Measurements from ENCODE around the gene RARA. TPM values are rescaled to one million over a fixed set of nuclear protein-coding genes. Genes with fewer than 3 reads are reported as not detected.

RARA gene
- total RNA-seq, 2 donors from 2014 or later, result 22.7 to 27.6 TPM

DNA sequence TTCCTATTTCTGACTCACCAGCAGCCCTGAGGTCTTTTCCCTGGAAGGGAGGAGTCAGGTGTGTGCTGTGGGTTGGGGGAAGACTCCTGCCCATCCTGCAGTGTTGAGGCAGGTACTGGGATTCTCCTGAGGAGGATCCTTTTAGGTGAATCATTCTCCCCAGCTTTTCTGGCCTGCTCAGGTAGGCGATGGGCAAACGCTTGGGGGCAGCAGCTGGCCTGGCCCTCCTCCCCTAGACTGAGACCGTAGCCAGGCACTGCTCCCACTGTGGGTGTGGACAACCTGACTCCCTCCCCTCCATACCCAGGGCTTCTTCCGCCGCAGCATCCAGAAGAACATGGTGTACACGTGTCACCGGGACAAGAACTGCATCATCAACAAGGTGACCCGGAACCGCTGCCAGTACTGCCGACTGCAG, 40.5 kb downstream of the RARA start:
- H3K36me3 Mint-ChIP-seq (ENCODE audit: low read depth), result peaks cover 36% of the 10 kb centered on the region
- H3K9me3 Mint-ChIP-seq, result no peaks in the 10 kb centered on the region
- Histone ChIP-seq H3K36me3 (ENCODE audit: control insufficient read depth, insufficient read depth, low read length) (peaks cover 38% of the 10 kb centered on the region), H3K27me3 (ENCODE audit: control insufficient read depth, insufficient read depth, low read length, poor library complexity, severe bottlenecking) (no peaks in the 10 kb centered on the region), H3K9me3 (ENCODE audit: control insufficient read depth, low read length) (no peaks in the 10 kb centered on the region), H3K9ac (ENCODE audit: extremely low read depth, low read length, poor library complexity, severe bottlenecking) (no peak overlapping the region), H3K27ac (ENCODE audit: low read depth, low read length) (peak overlapping the region; percentile 97), H3K4me1 (ENCODE audit: control insufficient read depth, insufficient read depth, low read length) (peaks cover 13% of the 10 kb centered on the region), H3K4me3 (ENCODE audit: low read length) (no peak overlapping the region)
- peak; percentile 40 for DNase-seq
- H3K27ac Mint-ChIP-seq, result no peak overlapping the region
- WGBS, 2 experiments (ENCODE audit: insufficient coverage in 1 of 2, insufficient read length in 1 of 2), result 89 to 96% methylated on average over 7 to 10 of the region's 10 CpGs
- no peak overlapping the region for H3K4me3 Mint-ChIP-seq
- no peaks in the 10 kb centered on the region for H3K27me3 Mint-ChIP-seq (ENCODE audit: insufficient read depth)
- peaks cover 43% of the 10 kb centered on the region for H3K4me1 Mint-ChIP-seq
- TF ChIP-seq, protein P1, sequence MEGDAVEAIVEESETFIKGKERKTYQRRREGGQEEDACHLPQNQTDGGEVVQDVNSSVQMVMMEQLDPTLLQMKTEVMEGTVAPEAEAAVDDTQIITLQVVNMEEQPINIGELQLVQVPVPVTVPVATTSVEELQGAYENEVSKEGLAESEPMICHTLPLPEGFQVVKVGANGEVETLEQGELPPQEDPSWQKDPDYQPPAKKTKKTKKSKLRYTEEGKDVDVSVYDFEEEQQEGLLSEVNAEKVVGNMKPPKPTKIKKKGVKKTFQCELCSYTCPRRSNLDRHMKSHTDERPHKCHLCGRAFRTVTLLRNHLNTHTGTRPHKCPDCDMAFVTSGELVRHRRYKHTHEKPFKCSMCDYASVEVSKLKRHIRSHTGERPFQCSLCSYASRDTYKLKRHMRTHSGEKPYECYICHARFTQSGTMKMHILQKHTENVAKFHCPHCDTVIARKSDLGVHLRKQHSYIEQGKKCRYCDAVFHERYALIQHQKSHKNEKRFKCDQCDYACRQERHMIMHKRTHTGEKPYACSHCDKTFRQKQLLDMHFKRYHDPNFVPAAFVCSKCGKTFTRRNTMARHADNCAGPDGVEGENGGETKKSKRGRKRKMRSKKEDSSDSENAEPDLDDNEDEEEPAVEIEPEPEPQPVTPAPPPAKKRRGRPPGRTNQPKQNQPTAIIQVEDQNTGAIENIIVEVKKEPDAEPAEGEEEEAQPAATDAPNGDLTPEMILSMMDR (conservative IDR thresholded peaks at IDR 0.05), result no peak

DNA sequence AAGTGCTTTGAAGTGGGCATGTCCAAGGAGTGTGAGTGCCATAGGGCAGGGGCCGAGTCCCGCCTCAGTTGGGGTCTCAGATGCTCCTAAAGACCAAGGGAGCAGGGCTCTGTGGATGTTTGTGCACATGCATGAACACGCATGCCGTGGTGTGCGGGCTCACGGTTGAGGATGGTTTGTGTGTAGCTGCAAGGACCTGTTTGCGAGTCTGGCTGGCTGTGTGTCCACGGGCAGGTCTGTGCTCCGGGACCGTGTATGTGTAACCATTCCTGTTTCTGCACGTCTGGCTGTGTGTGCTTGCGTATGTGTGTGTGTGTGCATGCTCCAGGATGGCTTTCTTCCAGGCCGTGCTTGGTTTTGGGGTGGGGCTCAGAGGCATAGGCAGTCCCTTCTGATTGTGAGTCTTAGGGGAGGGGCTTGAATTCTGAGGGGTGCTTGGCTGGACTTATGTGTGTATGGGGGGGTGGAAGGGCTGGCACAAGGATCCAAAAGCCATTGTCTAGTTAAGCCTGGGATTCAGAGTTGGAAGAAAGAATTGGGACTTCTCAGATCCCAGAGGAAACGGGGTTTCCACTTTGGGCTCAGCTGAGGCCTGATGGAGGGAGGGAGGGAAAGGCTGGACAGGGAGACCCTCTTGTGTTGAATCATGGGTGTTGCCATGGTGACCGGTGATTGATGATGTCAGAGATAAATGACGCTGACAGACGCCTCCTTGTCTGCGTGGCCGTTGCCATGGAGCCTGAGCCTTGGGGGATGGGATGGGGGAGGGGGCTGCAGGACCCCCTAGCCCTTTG, 41.1 kb downstream of the RARA start:
- Mint-ChIP-seq H3K4me3 (no peak overlapping the region), H3K27ac (peak overlapping the region; percentile 87), H3K36me3 (ENCODE audit: low read depth) (peaks cover 37% of the 10 kb centered on the region), H3K27me3 (ENCODE audit: insufficient read depth) (no peaks in the 10 kb centered on the region), H3K4me1 (peaks cover 42% of the 10 kb centered on the region), H3K9me3 (no peaks in the 10 kb centered on the region)
- Histone ChIP-seq H3K4me3 (ENCODE audit: low read length) (no peak overlapping the region), H3K36me3 (ENCODE audit: control insufficient read depth, insufficient read depth, low read length) (peaks cover 42% of the 10 kb centered on the region), H3K9ac (ENCODE audit: extremely low read depth, low read length, poor library complexity, severe bottlenecking) (peak overlapping the region; percentile 20), H3K27me3 (ENCODE audit: control insufficient read depth, insufficient read depth, low read length, poor library complexity, severe bottlenecking) (no peaks in the 10 kb centered on the region), H3K9me3 (ENCODE audit: control insufficient read depth, low read length) (no peaks in the 10 kb centered on the region), H3K27ac (ENCODE audit: low read depth, low read length) (peak overlapping the region; percentile 97), H3K4me1 (ENCODE audit: control insufficient read depth, insufficient read depth, low read length) (peaks cover 8% of the 10 kb centered on the region)
- TF ChIP-seq, protein P1 (conservative IDR thresholded peaks at IDR 0.05), result no peak
- peak; percentile 71 for DNase-seq
- 82 to 87% methylated on average over 11 to 19 of the region's 19 CpGs for WGBS, 2 experiments (ENCODE audit: insufficient coverage in 1 of 2, insufficient read length in 1 of 2)

DNA sequence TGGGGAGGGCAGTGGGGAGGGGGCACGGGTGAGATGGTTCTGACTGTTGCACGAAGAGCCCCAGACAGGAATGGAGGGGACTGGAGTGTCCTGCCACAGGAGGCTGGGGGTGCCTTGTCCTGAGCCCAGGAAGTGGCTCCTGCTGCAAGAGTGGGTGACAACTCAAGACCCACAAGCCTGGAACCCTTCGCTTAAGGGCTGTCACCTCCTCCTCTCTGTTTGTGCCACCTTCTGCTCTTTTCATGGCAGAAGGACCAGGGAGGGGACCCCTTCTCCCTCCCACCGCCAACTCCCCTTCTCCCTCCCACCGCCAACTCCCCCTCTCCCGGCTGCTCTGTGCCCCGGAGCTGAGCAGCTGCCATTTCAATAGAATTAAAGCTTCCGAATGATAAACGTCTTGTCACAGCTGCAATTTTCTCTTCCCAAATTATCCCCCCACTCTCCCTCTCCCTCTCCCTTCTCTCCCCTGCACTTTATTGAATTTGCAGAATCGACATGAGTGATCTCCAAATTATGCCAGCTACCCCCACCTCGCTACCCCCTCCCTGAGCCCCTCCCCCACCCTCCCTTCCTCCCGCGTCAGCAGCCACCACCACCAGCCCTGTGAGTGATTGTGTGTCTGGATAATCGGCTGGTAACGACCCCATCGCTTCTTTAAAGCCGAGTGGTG, 41.8 kb downstream of the RARA start:
- Histone ChIP-seq H3K27ac (ENCODE audit: low read depth, low read length) (peak overlapping the region; percentile 97), H3K27me3 (ENCODE audit: control insufficient read depth, insufficient read depth, low read length, poor library complexity, severe bottlenecking) (no peaks in the 10 kb centered on the region), H3K9ac (ENCODE audit: extremely low read depth, low read length, poor library complexity, severe bottlenecking) (peak overlapping the region; percentile 20), H3K4me1 (ENCODE audit: control insufficient read depth, insufficient read depth, low read length) (peaks cover 8% of the 10 kb centered on the region), H3K4me3 (ENCODE audit: low read length) (no peak overlapping the region), H3K36me3 (ENCODE audit: control insufficient read depth, insufficient read depth, low read length) (peaks cover 48% of the 10 kb centered on the region), H3K9me3 (ENCODE audit: control insufficient read depth, low read length) (no peaks in the 10 kb centered on the region)
- TF ChIP-seq, protein P1 (conservative IDR thresholded peaks at IDR 0.05), result no peak
- 33 to 50% methylated on average over 5 to 15 of the region's 17 CpGs for WGBS, 2 experiments (ENCODE audit: insufficient coverage in 1 of 2, insufficient read length in 1 of 2)
- Mint-ChIP-seq H3K36me3 (ENCODE audit: low read depth) (peaks cover 43% of the 10 kb centered on the region), H3K4me1 (peaks cover 40% of the 10 kb centered on the region), H3K27ac (no peak overlapping the region), H3K27me3 (ENCODE audit: insufficient read depth) (no peaks in the 10 kb centered on the region), H3K9me3 (no peaks in the 10 kb centered on the region), H3K4me3 (no peak overlapping the region)
- peak; percentile 62 for DNase-seq
